Naive B cell (primary cell): Measurements from ENCODE around the gene PKNOX2. TPM values are rescaled to one million over a fixed set of nuclear protein-coding genes. Genes with fewer than 3 reads are reported as not detected.

Experiments used
- ATAC-seq, 2 donors: fragments of 150-1000 bp; cut with Tn5 transposase; 2 replicates each; pipeline ENCODE4 v1.10.0; 2021; ENCODE audit warnings: low read depth in 2 of 2, mild to moderate bottlenecking in 2 of 2, moderate library complexity in 2 of 2
- DNase-seq: peaks from one replicate; pipeline ENCODE4 v3.0.0; 2022
- H3K27ac Mint-ChIP-seq, 6 donors: one replicate each; pipeline ENCODE4 v1.8.0; 2020 to 2022; ENCODE audit warnings: mild to moderate bottlenecking in 6 of 6, mixed read lengths in 6 of 6, moderate library complexity in 5 of 6, inconsistent platforms in 2 of 6
- H3K27me3 Mint-ChIP-seq, 3 donors: one replicate each; pipeline ENCODE4 v1.8.0; 2021 to 2022; ENCODE audit warnings: mixed read lengths in 3 of 3, mild to moderate bottlenecking in 1 of 3
- H3K36me3 Mint-ChIP-seq, 2 donors: one replicate each; pipeline ENCODE4 v1.8.0; 2020 to 2022; ENCODE audit warnings: mixed read lengths in 2 of 2, inconsistent platforms in 1 of 2, mild to moderate bottlenecking in 1 of 2
- H3K4me1 Mint-ChIP-seq, 3 donors: one replicate each; pipeline ENCODE4 v1.8.0; 2020 to 2022; ENCODE audit warnings: mixed read lengths in 3 of 3, inconsistent platforms in 1 of 3, mild to moderate bottlenecking in 1 of 3, moderate library complexity in 1 of 3
- H3K4me3 Mint-ChIP-seq, 8 donors: one replicate each; pipeline ENCODE4 v1.8.0; 2020 to 2022; ENCODE audit warnings: mild to moderate bottlenecking in 8 of 8, mixed read lengths in 8 of 8, moderate library complexity in 8 of 8, inconsistent platforms in 2 of 8
- H3K9me3 Mint-ChIP-seq, 7 donors: one replicate each; pipeline ENCODE4 v1.8.0; 2020 to 2022; ENCODE audit warnings: mixed read lengths in 7 of 7, mild to moderate bottlenecking in 5 of 7, inconsistent platforms in 2 of 7, moderate library complexity in 1 of 7
- polyA plus RNA-seq, 6 donors: library from polyadenylated mRNA; unstranded; fragments of 300-500 nt; fragmentation: Illumina TruSeq; gene quantifications; one replicate each; pipeline ENCODE4 v1.2.3, GENCODE V29; 2021; ENCODE audit warnings: low read depth in 6 of 6

Gene PKNOX2
- polyA plus RNA-seq, 6 donors from 2014 or later: not detected

DNA sequence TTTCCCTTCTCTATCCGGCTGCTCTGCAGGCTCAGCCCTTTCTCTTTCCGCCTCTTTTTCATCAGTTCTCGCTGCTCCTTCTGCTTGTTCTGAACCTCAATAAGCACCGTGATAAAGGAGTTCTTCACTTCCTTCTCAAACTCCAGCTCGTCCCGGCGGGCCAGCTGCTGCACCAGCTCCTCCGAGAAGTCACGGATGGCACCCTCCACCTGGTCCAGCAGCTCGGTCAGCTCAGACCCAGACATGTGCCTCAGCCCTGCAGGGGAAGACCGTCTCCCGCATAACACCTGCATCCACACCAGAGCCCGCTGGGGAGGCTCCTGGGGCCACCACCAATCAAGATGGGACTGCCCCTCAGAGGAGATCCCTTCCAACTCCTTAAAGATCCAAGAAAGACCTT lies 291.3 kb downstream of the PKNOX2 start:
- H3K27me3 Mint-ChIP-seq: peaks cover 0 to 12% (median 1%) of the 10 kb centered on the region in 3 donors
- no peaks in the 10 kb centered on the region for H3K36me3 Mint-ChIP-seq
- peaks cover 0 to 2% (median 0%) of the 10 kb centered on the region in 3 donors for H3K4me1 Mint-ChIP-seq
- H3K9me3 Mint-ChIP-seq: no peaks in the 10 kb centered on the region
- no peak overlapping the region for H3K27ac Mint-ChIP-seq
- H3K4me3 Mint-ChIP-seq: peak overlapping the region in 1 of 8 donors; percentile 5
- ATAC-seq (no peak), DNase-seq (no peak)

DNA sequence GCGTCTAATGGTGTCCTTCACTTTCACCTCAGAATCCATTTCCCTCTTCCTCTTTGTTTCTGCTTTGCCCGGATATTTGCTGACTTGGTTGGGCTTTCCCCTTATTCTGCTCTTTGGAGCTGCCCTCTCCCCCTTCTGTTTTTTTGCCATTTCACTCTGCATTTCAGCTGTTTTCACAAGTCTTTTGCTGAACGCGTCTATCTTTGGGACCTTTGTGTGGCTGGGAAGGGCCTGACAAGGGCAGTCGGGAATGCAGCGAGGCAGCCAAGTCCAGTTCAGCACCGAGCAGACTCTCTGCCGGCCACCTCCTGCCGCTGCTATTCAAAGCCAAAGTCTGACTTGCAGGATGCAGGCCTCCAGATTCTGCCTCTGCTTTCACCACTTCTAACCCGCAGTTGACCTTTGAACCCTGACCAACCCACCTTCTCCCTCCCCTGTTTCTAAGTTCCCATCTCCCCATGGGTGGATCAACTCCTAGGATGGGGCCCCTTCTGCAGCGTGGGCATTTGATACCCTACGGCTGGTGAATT lies 293.3 kb downstream of the PKNOX2 start:
- DNase-seq (no peak), ATAC-seq (no peak)
- H3K4me1 Mint-ChIP-seq: no peaks in the 10 kb centered on the region
- no peak overlapping the region for H3K4me3 Mint-ChIP-seq
- no peak overlapping the region for H3K27ac Mint-ChIP-seq
- no peaks in the 10 kb centered on the region for H3K36me3 Mint-ChIP-seq
- H3K27me3 Mint-ChIP-seq: peaks cover 0 to 17% (median 5%) of the 10 kb centered on the region in 3 donors
- H3K9me3 Mint-ChIP-seq: no peaks in the 10 kb centered on the region

DNA sequence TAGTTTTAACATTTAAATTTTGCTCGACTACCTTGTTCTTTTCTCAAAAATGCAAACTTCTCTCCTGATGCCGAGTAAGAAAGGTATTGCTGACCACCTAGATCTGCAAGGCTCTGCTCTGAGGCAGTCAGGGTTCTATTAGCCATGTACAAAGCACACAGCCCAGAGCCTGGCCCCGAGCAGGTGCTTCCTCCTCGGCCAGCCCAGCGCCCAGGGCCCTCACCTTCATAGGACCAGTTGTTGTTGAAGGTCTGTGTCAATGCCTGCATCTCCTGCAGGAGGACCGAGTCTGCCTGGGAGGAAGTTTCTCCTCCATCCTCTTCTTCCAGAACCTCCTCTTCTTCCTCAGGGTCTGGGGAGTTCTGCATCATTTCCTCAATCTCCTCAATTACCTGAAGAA lies 295.7 kb downstream of the PKNOX2 start:
- H3K9me3 Mint-ChIP-seq: peaks cover 0 to 2% (median 0%) of the 10 kb centered on the region in 7 donors
- H3K27ac Mint-ChIP-seq: no peak overlapping the region
- no peak overlapping the region for H3K4me3 Mint-ChIP-seq

DNA sequence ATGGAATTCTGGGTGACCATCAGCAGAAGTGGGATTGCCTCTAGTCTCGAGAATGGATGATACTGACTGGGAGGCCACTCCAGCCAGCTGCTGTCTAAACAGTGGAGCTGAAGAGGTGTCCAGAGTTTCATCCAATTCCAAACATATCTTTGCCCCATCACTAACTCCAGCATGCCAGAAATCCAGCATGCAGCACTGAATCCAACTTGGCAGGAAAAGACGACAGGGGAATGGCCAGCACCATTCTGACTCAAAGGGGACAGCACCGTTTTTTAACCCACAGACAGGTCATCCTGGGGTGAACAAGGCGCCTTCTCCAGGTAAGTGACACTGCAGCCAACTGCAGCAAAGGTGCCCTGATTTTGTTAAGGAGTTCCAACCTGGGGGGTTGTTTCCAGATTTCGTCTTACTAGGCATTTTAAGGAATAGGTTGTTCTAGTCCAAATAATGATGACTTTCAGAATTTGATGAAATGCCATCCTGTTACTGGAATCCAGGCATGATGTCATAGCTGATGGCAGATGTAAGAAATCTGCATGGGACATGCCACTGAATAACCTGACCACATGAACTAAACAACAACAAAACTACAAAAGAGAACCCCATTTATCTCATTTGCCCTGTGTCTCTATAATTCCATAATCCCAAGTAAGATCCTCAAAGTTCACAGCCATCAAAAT lies 299.2 kb downstream of the PKNOX2 start:
- DNase-seq: no peak
- Mint-ChIP-seq H3K36me3 (peaks cover 0 to 3% of the 10 kb centered on the region in 2 donors), H3K27ac (no peak overlapping the region), H3K9me3 (peaks cover 0 to 2% (median 0%) of the 10 kb centered on the region in 7 donors), H3K27me3 (peaks cover 9 to 50% (median 33%) of the 10 kb centered on the region in 3 donors), H3K4me1 (no peaks in the 10 kb centered on the region), H3K4me3 (no peak overlapping the region)
- ATAC-seq: no peak

More for the DNA sequence above, 295.7 kb downstream of the PKNOX2 start:
- DNase-seq (no peak), ATAC-seq (no peak)
- Mint-ChIP-seq H3K36me3 (no peaks in the 10 kb centered on the region), H3K4me1 (no peaks in the 10 kb centered on the region), H3K27me3 (peaks cover 9 to 37% (median 23%) of the 10 kb centered on the region in 3 donors)

DNA sequence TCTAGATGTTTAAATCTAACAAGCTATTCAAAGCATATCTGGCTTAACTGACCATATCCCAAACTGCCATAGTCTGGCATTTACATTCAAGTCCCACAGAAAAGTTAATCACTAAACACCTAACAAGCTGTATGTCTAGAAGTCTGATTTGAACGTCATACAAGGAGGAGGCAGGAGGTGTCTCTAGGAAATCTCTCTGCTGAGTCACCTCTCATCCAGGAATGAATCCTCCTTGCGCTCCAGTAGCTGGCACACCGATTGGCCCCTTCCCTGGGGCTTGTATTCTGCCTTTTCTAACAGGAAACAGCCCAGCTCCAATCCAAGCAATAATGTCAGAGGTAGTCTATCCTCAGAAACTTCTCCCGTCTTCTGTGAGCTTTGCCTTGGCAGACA lies 299.7 kb downstream of the PKNOX2 start:
- peaks cover 0 to 2% (median 0%) of the 10 kb centered on the region in 7 donors for H3K9me3 Mint-ChIP-seq
- ATAC-seq: no peak
- peaks cover 0 to 3% of the 10 kb centered on the region in 2 donors for H3K36me3 Mint-ChIP-seq
- H3K27ac Mint-ChIP-seq: no peak overlapping the region
- peaks cover 12 to 51% (median 33%) of the 10 kb centered on the region in 3 donors for H3K27me3 Mint-ChIP-seq
- no peak for DNase-seq
- H3K4me3 Mint-ChIP-seq: no peak overlapping the region
- no peaks in the 10 kb centered on the region for H3K4me1 Mint-ChIP-seq

DNA sequence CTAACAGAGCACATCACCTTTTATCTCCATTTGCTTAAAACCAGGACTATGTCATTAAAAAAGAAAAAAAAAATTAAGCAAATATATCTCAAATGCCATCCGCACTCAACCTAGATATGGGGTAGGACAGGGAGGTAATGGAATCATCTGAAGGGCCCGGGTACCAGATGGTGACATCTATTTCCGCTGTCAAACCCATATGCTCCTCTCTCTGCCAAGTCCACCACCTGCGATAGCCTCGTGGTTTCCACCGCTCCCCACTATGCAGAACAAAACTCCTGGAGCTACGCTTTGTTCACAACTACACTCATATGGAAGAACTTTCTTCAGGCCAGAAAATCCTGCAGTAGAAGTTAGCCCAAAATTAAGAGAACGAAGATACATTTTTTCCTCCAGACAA lies 300.1 kb downstream of the PKNOX2 start:
- DNase-seq: no peak
- H3K27me3 Mint-ChIP-seq: peaks cover 12 to 51% (median 34%) of the 10 kb centered on the region in 3 donors
- no peaks in the 10 kb centered on the region for H3K4me1 Mint-ChIP-seq
- ATAC-seq: no peak
- H3K36me3 Mint-ChIP-seq: peaks cover 0 to 3% of the 10 kb centered on the region in 2 donors
- H3K27ac Mint-ChIP-seq: no peak overlapping the region
- no peak overlapping the region for H3K4me3 Mint-ChIP-seq
- peaks cover 0 to 2% (median 0%) of the 10 kb centered on the region in 7 donors for H3K9me3 Mint-ChIP-seq

DNA sequence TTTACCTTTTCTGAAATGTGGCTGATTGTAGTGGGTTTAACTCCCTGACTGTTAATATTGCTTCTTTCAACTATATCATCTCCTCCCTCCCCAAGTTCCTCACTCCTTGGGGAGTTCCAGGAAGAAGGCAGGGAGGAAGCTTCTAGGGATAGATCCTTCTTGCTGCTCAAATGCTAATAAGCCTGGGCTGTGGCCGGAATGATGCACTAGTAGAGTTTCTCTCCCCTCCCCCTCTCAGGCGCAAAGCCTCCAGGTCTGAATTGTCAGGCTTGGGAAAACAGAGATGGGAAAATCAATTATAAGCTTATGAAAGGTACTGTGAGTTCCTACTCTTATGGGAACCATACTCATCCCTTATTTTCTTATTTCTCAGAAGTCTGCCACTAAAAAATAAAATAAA lies 300.7 kb downstream of the PKNOX2 start:
- Mint-ChIP-seq H3K4me1 (no peaks in the 10 kb centered on the region), H3K36me3 (peaks cover 0 to 3% of the 10 kb centered on the region in 2 donors), H3K27ac (no peak overlapping the region), H3K27me3 (peaks cover 18 to 56% (median 40%) of the 10 kb centered on the region in 3 donors), H3K4me3 (no peak overlapping the region), H3K9me3 (peaks cover 0 to 2% (median 0%) of the 10 kb centered on the region in 7 donors)
- DNase-seq (no peak), ATAC-seq (no peak)

DNA sequence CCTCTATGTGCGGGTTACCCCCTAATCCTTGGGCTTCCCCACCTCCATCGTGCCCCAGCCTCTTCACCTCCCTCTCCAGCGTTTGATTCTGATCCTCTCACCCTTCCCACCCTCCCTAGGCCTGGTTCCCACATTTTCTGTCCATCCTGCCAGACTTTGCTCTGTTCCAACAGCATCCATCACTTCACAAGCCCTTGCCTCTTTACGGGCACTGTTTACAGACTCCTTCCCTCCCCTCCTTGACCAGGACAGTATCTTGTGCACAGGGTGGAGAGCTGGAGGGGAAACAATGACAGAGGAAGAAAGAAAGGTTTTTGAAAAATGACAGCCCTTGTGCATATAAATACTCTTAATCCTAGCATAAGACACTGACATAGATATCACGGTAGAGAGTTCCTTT lies 301.1 kb downstream of the PKNOX2 start:
- ATAC-seq: no peak
- H3K9me3 Mint-ChIP-seq: peaks cover 0 to 2% (median 0%) of the 10 kb centered on the region in 7 donors

DNA sequence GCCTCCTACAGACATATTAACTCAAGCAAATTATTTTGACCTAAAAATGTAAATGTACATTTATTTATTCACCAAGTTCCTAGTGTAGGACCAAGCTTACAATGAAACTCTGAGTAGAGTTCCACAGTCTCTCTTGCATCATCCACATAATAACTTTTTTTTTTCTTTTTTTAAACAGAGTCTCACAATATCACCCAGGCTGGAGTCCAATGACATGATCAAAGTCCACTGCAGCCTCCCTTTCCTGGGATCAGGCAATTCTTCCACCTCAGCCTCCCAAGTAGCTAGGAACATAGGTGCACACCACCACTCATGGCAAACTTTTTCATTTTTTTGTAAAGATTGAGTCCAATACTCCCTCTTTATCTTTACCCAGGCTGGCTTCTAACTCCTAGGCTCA lies 303.5 kb downstream of the PKNOX2 start:
- Mint-ChIP-seq H3K27me3 (peaks cover 20 to 51% (median 42%) of the 10 kb centered on the region in 3 donors), H3K36me3 (peaks cover 0 to 3% of the 10 kb centered on the region in 2 donors), H3K27ac (no peak overlapping the region), H3K9me3 (peaks cover 0 to 2% (median 0%) of the 10 kb centered on the region in 7 donors), H3K4me1 (no peaks in the 10 kb centered on the region), H3K4me3 (no peak overlapping the region)
- DNase-seq (no peak), ATAC-seq (no peak)

More for the DNA sequence above, 301.1 kb downstream of the PKNOX2 start:
- peaks cover 20 to 57% (median 40%) of the 10 kb centered on the region in 3 donors for H3K27me3 Mint-ChIP-seq
- no peak for DNase-seq
- H3K4me3 Mint-ChIP-seq: no peak overlapping the region
- H3K36me3 Mint-ChIP-seq: peaks cover 0 to 3% of the 10 kb centered on the region in 2 donors
- H3K4me1 Mint-ChIP-seq: no peaks in the 10 kb centered on the region
- H3K27ac Mint-ChIP-seq: no peak overlapping the region

DNA sequence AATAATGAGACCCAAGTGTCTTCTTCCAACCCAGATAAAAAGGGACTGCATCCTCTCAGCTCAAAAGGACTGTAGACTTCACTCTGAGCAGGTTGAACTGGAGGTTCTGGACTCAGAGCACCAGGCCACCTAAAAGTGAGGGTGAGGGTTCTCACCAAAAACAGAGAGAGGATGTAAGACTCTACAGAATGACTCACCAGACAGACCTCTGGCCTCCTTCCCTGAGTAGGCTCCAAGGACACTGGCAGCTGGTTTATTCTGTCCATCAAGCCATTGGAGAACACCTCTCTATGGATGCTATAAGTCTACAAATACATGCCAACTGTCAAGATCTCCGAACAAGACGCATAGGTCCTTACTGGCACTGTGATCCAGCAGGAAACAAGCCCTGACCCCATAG lies 304.3 kb downstream of the PKNOX2 start:
- no peak for ATAC-seq
- Mint-ChIP-seq H3K36me3 (peaks cover 0 to 3% of the 10 kb centered on the region in 2 donors), H3K4me1 (no peaks in the 10 kb centered on the region), H3K27ac (no peak overlapping the region), H3K9me3 (peaks cover 0 to 2% (median 0%) of the 10 kb centered on the region in 7 donors), H3K27me3 (peaks cover 20 to 44% (median 36%) of the 10 kb centered on the region in 3 donors), H3K4me3 (no peak overlapping the region)
- DNase-seq: no peak

DNA sequence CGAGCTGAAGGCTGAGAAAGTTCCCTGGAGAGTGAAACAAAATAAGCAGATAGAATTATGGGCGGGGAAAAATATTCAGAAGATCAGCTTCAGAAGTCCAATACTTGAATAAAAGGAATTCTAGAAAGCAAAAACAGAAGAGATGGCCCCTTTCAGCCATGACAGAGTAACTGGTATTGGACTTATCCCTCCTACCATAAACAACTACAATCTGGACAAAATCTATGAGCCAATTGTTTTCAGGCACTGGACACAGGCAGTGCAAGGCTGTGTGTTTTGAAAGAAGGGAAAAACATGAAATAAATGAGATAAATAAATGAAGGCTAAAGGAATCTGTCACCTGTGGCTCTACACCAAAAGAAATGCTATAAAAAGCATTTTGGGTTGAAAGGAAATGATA lies 305.8 kb downstream of the PKNOX2 start:
- H3K27ac Mint-ChIP-seq: no peak overlapping the region
- no peak for ATAC-seq
- no peak overlapping the region for H3K4me3 Mint-ChIP-seq
- peaks cover 0 to 2% (median 0%) of the 10 kb centered on the region in 7 donors for H3K9me3 Mint-ChIP-seq
- H3K36me3 Mint-ChIP-seq: peaks cover 0 to 3% of the 10 kb centered on the region in 2 donors
- H3K27me3 Mint-ChIP-seq: peaks cover 13 to 37% (median 31%) of the 10 kb centered on the region in 3 donors
- no peaks in the 10 kb centered on the region for H3K4me1 Mint-ChIP-seq
- no peak for DNase-seq

DNA sequence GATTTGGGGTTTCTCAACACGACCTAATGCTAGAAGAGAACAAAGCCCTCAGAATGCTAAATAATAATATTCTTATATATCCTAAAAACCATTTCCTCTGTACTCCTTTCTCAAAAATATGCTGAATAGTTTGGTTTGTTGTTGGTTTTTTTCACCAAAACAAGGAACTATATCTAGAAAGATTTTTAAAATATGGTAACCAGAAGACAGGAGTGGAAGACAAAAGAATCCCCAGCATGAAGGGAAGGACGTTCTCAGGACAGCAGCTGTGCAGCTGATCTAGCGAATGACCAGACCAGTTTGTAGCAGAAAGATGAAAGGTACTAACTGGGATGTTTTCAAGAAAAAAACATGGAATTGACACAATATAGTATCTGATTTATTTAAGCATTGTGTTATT lies 312.2 kb downstream of the PKNOX2 start:
- Mint-ChIP-seq H3K4me3 (no peak overlapping the region), H3K27me3 (peaks cover 16 to 28% (median 21%) of the 10 kb centered on the region in 3 donors), H3K36me3 (no peaks in the 10 kb centered on the region), H3K9me3 (peaks cover 0 to 1% (median 0%) of the 10 kb centered on the region in 7 donors), H3K4me1 (no peaks in the 10 kb centered on the region), H3K27ac (no peak overlapping the region)
- ATAC-seq (no peak), DNase-seq (no peak)

DNA sequence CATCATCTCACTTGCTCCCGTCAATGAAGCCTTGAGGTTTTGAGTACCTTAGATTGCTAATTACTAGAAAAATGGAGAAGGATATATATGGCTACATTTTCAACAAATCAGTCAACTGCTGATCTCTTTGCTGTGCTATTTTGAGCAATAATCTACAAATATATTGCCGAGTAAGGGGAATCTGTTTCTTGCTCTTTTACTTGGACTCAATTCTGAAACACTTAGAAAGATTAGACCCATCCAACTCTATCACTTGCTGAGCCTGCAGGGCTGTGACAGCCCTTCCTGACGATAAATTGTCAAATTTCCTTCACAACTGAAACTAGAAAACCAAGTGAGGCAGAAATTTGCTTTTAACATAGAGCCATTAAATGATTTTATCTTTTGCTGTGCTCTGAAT lies 314.6 kb downstream of the PKNOX2 start:
- DNase-seq (no peak), ATAC-seq (no peak)
- Mint-ChIP-seq H3K27ac (no peak overlapping the region), H3K9me3 (peaks cover 0 to 1% (median 0%) of the 10 kb centered on the region in 7 donors), H3K4me1 (no peaks in the 10 kb centered on the region), H3K4me3 (no peak overlapping the region), H3K36me3 (no peaks in the 10 kb centered on the region), H3K27me3 (peaks cover 28 to 45% (median 34%) of the 10 kb centered on the region in 3 donors)

DNA sequence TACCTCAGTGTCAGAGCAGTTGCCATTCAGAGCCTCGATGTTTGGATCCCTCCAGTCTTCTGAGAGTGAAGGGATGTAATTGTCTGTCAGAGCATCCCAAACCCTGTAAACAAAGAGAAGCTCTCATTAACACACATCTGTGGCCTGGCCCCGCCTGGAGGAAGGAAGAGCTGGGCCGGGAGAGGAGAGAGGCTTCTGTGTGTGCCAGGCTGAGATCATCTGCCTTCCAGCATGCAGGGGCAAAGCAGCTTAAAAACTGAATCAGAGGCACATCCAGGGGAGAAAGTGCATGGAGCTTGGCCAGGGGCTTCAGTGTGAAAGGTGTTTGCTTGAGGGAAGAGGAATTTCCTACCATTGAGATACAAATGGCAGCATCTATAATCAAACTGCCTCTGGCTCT lies 317.0 kb downstream of the PKNOX2 start:
- H3K4me1 Mint-ChIP-seq: no peaks in the 10 kb centered on the region
- ATAC-seq (no peak), DNase-seq (no peak)
- H3K4me3 Mint-ChIP-seq: no peak overlapping the region
- H3K27me3 Mint-ChIP-seq: peaks cover 20 to 28% (median 25%) of the 10 kb centered on the region in 3 donors
- H3K27ac Mint-ChIP-seq: no peak overlapping the region
- H3K9me3 Mint-ChIP-seq: no peaks in the 10 kb centered on the region
- H3K36me3 Mint-ChIP-seq: no peaks in the 10 kb centered on the region
